ENCODE results near the gene LIPA.

Gene LIPA

DNA sequence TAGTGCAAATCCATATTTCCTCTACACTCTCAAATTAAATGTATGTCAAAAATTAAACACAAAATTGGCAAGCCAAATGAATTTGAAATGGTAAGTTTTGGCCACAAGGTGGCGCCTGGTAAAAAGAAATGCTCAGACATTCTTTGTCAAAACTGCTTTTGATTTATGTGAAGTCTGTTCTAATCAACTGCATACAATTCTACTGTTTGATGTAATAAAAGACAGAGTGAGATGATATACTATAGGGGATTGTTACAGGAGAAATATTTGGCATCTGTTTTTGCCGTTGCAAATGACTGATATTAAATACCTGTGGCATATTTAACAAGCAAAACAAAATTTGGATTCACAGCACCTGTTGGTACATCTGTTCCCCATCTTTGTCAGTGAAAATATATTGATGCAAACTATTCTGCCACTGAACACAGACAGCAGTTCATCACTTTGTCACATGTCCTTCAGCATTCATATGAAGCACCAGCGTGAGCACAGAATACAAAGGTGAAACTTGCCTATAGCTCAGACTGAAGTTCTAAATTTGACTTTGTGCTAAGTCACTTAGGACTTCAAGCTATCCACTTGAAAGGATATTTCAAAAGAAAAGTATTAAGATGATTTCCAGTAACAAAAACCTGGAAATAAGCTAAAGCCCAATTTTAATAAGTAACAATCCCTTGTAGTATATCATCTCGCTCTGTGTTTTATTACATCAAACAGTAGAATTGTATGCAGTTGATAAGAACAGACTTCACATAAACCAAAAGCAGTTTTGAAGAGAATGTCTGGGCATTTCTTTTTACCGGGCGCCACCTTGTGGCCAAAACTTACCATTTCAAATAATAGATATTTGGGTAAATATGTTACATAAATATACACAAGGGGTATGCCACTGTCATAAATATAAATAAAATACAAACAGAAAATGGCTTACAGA, 34.3 kb downstream of the LIPA start:
- Mint-ChIP-seq H3K4me3 (no peak overlapping the region), H3K27ac (no peak overlapping the region), H3K9me3 (no peaks in the 10 kb centered on the region), H3K27me3 (peaks cover 1% of the 10 kb centered on the region), H3K4me1 (ENCODE audit: low read depth) (peaks cover 25% of the 10 kb centered on the region), H3K36me3 (ENCODE audit: low read depth) (peaks cover 59% of the 10 kb centered on the region)
- intact Hi-C loops (cut with micrococcal nuclease) = loop anchor here (1.0 to 5.0 kb wide), 3 partner anchors 187 to 385 kb away; no protein-coding TSS in a partner anchor

DNA sequence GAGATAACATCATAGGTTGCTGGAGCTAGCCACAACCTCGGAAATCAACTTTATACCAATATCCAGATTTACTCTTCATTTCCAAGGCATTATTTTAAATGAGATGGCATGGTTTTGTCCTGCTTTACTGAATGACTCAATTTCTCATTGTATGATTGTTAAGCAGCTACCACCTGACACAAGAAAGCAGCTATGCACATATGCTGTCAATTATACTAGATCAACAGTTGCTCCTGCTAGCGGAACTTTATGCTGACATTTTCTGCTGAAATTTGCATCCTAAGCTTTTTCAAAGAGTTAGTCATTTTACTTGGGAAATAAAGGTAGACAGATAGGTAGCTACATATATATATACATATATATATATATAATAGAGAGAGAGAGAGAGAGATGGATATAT, 35.5 kb downstream of the LIPA start:
- Mint-ChIP-seq H3K27me3 (peaks cover 5% of the 10 kb centered on the region), H3K36me3 (ENCODE audit: low read depth) (peaks cover 47% of the 10 kb centered on the region)

DNA sequence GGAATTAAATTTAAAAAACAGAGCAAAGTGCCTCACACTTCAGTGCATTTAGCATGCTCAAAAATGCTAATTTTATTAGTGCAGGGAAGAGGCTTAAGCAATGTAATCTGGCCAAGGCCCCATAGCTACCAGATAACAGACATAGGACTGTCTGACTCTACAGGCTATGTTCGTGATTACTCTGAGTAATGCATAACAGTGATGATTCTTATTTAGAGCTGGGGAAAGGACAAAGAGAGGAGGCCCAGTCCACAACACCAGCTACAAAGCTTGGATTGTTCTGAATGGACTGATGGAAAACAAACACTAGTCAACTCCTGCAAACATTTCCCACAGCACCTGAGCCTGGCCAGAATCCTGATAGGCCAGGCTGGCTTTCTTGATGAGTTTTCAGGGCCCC, 36.1 kb downstream of the LIPA start:
- Mint-ChIP-seq H3K9me3 (no peaks in the 10 kb centered on the region), H3K36me3 (ENCODE audit: low read depth) (peaks cover 41% of the 10 kb centered on the region), H3K27ac (no peak overlapping the region), H3K27me3 (peaks cover 10% of the 10 kb centered on the region), H3K4me1 (ENCODE audit: low read depth) (peaks cover 21% of the 10 kb centered on the region), H3K4me3 (no peak overlapping the region)
- intact Hi-C loops (cut with micrococcal nuclease) = loop anchor here (5.0 kb wide), 1 partner anchor 383 kb away; no protein-coding TSS in a partner anchor

More for the DNA sequence above, 35.5 kb downstream of the LIPA start:
- Mint-ChIP-seq H3K9me3 (no peaks in the 10 kb centered on the region), H3K4me1 (ENCODE audit: low read depth) (peaks cover 25% of the 10 kb centered on the region), H3K4me3 (no peak overlapping the region), H3K27ac (no peak overlapping the region)
- intact Hi-C loops (cut with micrococcal nuclease) = loop anchor here (2.0 to 5.0 kb wide), 2 partner anchors 349 to 384 kb away; no protein-coding TSS in a partner anchor

DNA sequence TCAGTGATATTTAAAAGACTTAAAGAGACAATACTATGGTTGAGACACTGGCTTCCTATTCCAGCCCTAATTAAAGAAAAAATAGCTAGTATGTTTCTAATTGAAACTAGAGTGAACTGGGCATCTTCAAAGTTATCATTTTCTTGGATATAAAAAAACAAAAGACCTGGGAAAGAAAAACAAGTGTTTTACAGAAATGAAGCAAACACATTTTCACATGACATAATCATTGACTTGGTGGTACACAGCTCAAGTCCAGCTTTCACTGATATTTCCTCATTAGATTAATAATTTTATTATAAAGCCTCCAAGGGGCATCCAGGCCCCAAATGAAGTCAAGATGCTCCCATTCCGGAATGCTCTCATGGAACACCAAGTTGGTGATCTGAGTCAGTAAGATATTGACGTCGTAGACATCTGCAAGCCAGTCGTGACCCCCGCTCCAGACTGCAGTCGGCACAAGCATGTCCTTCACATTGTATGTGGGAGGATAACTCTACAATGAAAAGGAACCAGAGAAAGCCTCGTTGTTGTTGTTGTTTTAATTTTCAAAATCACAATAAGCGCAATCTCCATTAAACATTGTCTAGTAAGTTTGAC, 36.9 kb downstream of the LIPA start:
- intact Hi-C loops (cut with micrococcal nuclease) = loop anchor here (5.0 kb wide), 1 partner anchor 382 kb away; no protein-coding TSS in a partner anchor
- Mint-ChIP-seq H3K27me3 (peaks cover 15% of the 10 kb centered on the region), H3K9me3 (no peaks in the 10 kb centered on the region)

DNA sequence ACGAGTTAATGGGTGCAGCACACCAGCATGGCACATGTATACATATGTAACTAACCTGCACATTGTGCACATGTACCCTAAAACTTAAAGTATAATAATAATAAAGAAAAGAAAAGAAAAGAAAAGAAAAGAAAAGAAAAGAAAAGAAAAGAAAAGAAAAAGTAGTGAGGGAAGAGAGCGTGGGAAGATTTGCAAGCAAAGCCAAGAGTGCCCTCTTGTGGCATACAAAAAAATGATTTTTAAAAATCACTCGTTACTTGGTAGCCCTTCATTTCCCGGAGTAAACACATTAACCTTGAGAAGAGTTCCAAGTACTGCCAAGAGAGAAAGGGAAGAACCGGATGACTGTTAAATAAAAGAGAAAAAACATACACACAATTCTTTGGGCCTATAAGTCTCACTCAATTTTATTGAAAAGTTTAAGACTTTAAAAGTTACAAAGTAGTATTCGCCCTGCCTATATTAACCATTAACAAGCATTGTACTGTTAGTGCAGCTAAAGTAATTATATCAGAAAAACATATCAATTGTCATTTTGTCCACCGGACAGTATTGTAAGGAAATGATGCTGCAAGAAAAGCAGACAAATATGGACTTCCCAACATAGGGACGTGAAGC, 38.3 kb downstream of the LIPA start:
- Mint-ChIP-seq H3K36me3 (ENCODE audit: low read depth) (peaks cover 25% of the 10 kb centered on the region), H3K9me3 (no peaks in the 10 kb centered on the region), H3K27ac (no peak overlapping the region), H3K27me3 (peaks cover 23% of the 10 kb centered on the region), H3K4me1 (ENCODE audit: low read depth) (peaks cover 14% of the 10 kb centered on the region), H3K4me3 (no peak overlapping the region)
- intact Hi-C loops (cut with micrococcal nuclease) = loop anchor here (1.0 kb wide), 2 partner anchors 184 to 278 kb away; no protein-coding TSS in a partner anchor

More for the DNA sequence above, 36.9 kb downstream of the LIPA start:
- no peak overlapping the region for H3K4me3 Mint-ChIP-seq
- peaks cover 33% of the 10 kb centered on the region for H3K36me3 Mint-ChIP-seq (ENCODE audit: low read depth)
- H3K27ac Mint-ChIP-seq = no peak overlapping the region
- H3K4me1 Mint-ChIP-seq (ENCODE audit: low read depth) = peaks cover 17% of the 10 kb centered on the region

DNA sequence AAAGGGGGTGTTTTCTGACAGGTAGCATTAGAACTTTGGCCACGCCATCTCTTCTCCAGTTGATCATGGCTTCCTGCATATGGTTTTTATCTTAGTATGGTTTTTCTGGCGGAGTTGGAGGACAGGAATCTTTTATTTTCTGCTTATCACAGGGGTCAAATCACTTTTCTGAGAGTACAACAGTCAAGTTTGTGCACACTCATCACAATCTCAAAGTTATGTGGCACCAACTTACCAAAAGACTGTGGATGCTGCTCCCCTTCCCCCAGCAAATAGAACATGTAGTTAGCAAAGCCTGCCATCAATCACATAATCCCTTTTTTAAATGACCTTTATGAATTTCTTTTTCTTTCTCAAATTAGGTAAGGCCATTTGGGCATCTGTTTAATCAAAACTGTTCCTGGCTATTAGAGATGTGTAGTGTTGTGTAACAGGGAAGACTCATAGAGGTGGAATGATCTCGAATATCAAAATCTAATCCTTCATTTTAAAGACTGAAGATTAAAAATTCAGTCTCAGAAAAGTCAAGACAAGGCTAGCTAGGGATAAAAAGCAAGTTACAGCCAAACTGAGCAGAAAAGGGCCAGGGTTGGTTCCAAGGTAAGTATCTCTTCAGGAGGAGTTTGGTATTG, 40.7 kb downstream of the LIPA start:
- H3K4me1 Mint-ChIP-seq (ENCODE audit: low read depth) = peaks cover 25% of the 10 kb centered on the region
- H3K9me3 Mint-ChIP-seq = no peaks in the 10 kb centered on the region
- intact Hi-C loops (cut with micrococcal nuclease) = no loop called here
- H3K27ac Mint-ChIP-seq = no peak overlapping the region
- H3K4me3 Mint-ChIP-seq = no peak overlapping the region
- H3K27me3 Mint-ChIP-seq = peaks cover 45% of the 10 kb centered on the region
- H3K36me3 Mint-ChIP-seq (ENCODE audit: low read depth) = peaks cover 23% of the 10 kb centered on the region

DNA sequence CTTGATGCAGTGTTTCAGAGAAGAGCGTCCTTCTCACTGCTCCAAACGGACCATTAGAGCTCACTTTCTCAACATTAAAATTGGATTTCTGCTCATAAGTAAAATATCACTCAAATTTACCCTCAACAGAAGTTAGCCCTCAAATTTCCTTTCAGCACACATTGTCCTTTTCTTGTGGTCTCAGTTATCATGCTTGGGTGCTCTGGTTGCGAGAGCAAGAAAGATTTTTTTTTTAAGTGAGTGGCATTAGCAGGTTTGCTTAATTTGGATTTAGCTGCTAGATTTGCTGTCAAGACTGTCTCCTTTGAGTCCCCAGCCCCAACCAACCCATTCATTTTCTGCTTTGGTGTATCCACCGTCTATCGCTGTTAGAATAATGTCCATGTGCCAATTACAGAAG, 41.9 kb downstream of the LIPA start:
- Mint-ChIP-seq H3K27me3 (peaks cover 50% of the 10 kb centered on the region), H3K9me3 (no peaks in the 10 kb centered on the region), H3K36me3 (ENCODE audit: low read depth) (peaks cover 11% of the 10 kb centered on the region), H3K4me1 (ENCODE audit: low read depth) (peaks cover 30% of the 10 kb centered on the region), H3K27ac (peak overlapping the region; percentile 17), H3K4me3 (no peak overlapping the region)
- intact Hi-C loops (cut with micrococcal nuclease) = loop anchor here (10.0 kb wide), 1 partner anchor 85 kb away; no protein-coding TSS in a partner anchor

DNA sequence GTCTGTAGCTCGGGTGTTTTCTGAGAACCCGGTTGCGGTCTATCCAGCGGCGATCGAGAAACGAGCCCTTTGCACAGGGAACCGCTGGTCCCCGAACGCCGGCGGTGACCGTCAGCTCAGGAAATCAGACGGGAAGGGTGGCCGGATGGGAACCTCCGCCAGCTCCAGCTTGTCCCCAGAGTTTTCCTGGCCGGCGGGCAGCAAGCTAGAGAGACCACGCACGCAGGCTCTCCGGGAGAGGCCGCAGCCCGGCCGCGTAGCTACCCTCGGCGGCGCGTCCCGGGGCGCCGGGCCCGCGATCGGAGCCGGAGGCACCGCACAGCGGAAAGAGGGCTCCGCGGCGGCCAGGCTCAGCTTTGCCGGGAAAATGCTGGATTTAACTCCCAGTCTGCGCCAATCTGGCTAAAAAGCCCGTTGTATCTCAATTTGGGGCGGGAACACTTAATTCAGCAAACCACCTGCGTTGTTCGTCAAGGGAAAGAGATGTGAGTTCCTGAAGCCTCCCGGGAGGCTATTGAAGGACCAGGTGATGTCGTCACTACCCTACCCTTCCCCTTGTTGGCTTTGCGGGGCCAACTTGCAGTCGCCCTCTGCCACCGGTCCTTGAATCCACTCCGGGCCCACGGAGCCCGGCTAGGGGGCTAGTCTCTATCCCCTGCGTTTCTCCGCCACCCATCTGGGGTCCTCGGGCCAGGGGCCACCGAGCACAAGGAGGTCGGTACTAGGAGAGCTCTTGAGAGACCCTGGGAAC, 43.6 kb downstream of the LIPA start:
- peak overlapping the region; percentile 79 for H3K4me3 Mint-ChIP-seq
- peak overlapping the region; percentile 64 for H3K27ac Mint-ChIP-seq
- intact Hi-C loops (cut with micrococcal nuclease) = loop anchor here (2.0 to 10.0 kb wide), 2 partner anchors 83 to 121 kb away; no protein-coding TSS in a partner anchor
- no peaks in the 10 kb centered on the region for H3K9me3 Mint-ChIP-seq
- peaks cover 30% of the 10 kb centered on the region for H3K4me1 Mint-ChIP-seq (ENCODE audit: low read depth)
- H3K36me3 Mint-ChIP-seq (ENCODE audit: low read depth) = no peaks in the 10 kb centered on the region
- H3K27me3 Mint-ChIP-seq = peaks cover 50% of the 10 kb centered on the region

DNA sequence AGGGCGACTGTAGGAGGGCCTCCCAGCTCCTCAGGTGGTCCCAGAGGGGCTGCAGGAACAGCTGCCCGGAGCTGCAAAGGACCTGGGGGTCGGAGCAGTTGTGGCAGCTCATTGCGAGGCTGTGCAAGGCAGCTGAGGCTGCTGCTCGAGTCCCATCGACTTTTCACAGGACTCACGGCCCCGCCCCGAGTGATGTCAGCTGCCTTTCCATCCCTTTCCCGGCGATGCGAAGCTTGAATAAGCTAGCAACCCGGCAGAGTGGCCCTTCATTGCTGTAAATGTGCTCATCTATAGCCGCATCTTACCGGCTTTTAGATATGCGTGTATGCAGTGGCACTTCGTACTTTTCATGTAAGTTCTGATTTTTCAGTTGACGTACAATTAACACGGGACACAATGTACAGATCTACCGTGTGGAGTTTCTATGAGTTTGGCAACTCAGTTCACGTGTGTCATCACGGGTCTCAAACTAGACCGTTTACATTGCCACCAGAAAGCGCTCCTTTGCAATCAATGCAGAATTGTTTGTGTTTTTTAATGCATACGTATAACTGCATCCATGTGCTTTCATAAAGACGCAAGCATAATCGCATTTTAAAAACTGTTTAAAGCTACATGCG, 44.3 kb downstream of the LIPA start, which contains the start of gene CH25H:
Gene CH25H (minus strand): TSS at position 137 of the 620 bp plus-strand sequence. CDS start 25 bp downstream, at position 112.
- peaks cover 48% of the 10 kb centered on the region for H3K27me3 Mint-ChIP-seq

DNA sequence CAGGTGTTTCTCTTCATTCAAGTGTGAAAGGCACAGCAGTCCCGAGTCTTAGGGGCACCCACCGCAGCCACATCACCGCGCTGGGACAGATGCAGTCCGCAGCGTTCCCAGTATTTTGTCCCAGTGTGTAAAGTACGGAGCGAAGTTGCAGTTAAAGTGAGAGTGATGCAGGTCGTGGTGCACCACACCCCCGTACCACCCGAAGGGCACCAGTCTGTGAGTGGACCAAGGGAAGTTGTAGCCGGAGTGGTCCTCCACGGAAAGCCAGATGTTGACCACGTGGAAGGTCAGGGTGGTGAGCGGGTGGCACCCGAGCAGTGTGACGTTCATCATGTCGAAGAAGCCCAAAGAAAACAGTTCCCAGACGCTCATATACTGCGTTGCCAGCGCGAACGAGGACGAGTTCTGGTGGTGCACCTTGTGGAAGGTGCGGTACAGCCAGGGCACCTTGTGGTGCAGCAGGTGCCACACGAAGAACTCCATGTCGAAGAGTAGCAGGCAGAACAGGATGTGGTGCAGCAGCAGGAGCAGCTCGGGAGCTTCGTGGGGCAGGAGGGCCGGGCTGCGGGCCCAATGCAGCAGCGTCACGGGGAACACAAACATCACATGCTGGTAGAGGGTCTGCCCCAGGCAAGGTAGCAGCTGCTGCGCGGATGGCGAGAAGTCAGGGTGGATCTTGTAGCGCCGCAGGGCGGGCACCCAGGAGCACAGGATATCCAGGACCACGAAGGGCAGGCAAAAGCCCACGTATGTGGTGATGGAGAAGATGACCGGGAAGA, 45.0 kb downstream of the LIPA start:
- Mint-ChIP-seq H3K36me3 (ENCODE audit: low read depth) (no peaks in the 10 kb centered on the region), H3K27ac (peak overlapping the region; percentile 80), H3K27me3 (peaks cover 47% of the 10 kb centered on the region), H3K9me3 (no peaks in the 10 kb centered on the region), H3K4me1 (ENCODE audit: low read depth) (peaks cover 30% of the 10 kb centered on the region), H3K4me3 (peak overlapping the region; percentile 79)
- intact Hi-C loops (cut with micrococcal nuclease) = loop anchor here (2.0 to 10.0 kb wide), 2 partner anchors 82 to 120 kb away; no protein-coding TSS in a partner anchor

More for the DNA sequence above, 44.3 kb downstream of the LIPA start, which contains the start of gene CH25H:
- peak within 1 kb of the TSS; percentile 79 for H3K4me3 Mint-ChIP-seq
- intact Hi-C loops (cut with micrococcal nuclease) = loop anchor here (2.0 to 10.0 kb wide), 2 partner anchors 82 to 120 kb away; no protein-coding TSS in a partner anchor
- H3K36me3 Mint-ChIP-seq (ENCODE audit: low read depth) = no peaks in the 10 kb centered on the region
- peaks cover 30% of the 10 kb centered on the region for H3K4me1 Mint-ChIP-seq (ENCODE audit: low read depth)
- H3K27ac Mint-ChIP-seq = peak within 1 kb of the TSS; percentile 80
- H3K9me3 Mint-ChIP-seq = no peaks in the 10 kb centered on the region

DNA sequence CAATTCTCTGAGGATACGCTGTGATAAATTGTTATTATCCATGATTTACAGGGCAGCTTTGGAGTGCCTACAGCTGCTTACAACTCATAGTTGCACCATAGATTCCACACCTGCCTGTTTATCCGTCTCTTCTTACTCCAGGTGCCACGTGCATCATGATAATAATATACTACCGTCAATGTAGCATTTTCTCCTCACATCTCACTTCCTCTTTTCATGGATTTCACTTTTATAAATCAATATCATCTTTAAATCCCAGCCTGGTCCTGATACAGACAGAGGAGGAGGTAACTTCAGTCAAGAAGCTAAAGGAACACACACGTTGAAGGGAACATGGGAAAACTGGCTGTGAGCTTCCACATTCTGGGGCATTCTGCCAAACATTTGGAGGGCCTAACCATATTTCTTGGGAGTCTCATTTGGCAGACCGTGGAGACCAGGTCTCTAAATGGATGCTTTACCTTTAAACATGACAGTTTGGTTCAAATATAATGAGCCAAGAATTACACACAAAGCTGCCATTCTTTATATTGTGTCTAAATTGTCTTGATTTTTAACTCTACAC, 46.9 kb downstream of the LIPA start:
- Mint-ChIP-seq H3K27ac (no peak overlapping the region), H3K36me3 (ENCODE audit: low read depth) (no peaks in the 10 kb centered on the region), H3K4me3 (no peak overlapping the region), H3K27me3 (peaks cover 36% of the 10 kb centered on the region), H3K9me3 (no peaks in the 10 kb centered on the region), H3K4me1 (ENCODE audit: low read depth) (peaks cover 36% of the 10 kb centered on the region)
- intact Hi-C loops (cut with micrococcal nuclease) = loop anchor here (5.0 to 10.0 kb wide), 2 partner anchors 57 to 80 kb away; no protein-coding TSS in a partner anchor

Data from dendritic cell treated with granulocyte-macrophage colony-stimulating factor and Interleukin-4, amounts not matched to agents 40 ng/mL and 50 ng/mL, for 4 days (primary cell).